Measurements from ENCODE around the gene EPSTI1.
"Not testable (repeated sequence)": the region's sequence is repeated elsewhere in the genome, so short reads cannot be mapped to it uniquely, and the experiment has no call there.

The EPSTI1 gene

GRCh38 chr13:42899266-42899665 is 92.8 kb downstream of the EPSTI1 start:
- in situ Hi-C loops (cut with MboI; ENCODE audit: low sequenced_read_pairs) = no loop called here

- in situ Hi-C loops (cut with MboI; ENCODE audit: low sequenced_read_pairs) = no loop called here
These were observed 96.3 kb downstream of the EPSTI1 start for GRCh38 chr13:42895776-42896175.

DNA sequence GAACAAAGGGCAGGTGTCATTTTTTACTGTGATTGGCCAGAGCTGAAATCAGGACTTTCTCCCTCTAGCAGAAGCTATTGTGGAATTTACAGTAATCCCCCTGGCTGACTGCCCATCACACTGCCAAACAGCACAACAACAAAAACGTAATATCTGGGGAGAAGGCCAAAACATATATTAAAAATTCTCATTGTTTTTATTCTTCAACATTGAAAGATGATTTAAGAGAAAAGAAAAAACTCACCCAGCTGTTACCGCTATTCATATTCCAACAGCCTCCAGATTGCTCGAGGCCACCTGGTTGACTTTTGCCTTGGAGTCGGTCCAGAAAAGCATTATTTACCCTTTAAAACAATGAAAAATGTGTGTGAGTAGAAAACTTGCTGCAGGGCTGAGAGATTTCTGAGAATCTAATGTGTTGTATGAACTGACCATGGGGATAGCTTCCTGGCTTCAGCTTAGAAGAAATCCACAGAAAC is 97.2 kb downstream of the EPSTI1 start:
- in situ Hi-C loops (cut with MboI; ENCODE audit: low sequenced_read_pairs) = no loop called here

DNA sequence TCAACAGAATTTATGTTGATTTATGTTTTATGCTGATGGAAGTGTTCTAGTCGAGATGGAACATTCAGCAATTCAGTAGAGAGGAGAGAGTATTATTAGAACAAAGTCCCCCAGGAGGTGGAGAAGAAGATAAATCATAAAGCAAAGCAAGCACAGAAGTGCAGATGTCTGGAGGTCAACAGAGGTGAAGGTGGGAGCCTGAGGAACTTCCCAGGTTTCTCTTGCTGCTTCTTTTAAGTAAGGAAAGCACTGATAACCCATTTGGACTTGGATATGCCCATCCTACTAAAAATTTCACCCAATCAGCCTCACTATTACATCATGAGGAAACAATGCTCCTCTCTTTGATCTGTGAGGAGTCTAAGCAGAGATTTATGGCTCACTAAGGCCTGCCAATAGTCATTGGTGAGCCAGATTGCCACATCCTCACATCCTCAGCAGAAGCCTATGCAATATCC is 98.8 kb downstream of the EPSTI1 start:
- in situ Hi-C loops (cut with MboI; ENCODE audit: low sequenced_read_pairs) = no loop called here

- in situ Hi-C loops (cut with MboI; ENCODE audit: low sequenced_read_pairs) = no loop called here
These were observed 99.3 kb downstream of the EPSTI1 start for GRCh38 chr13:42892760-42893159.

GRCh38 chr13:42891591-42891990 is 100.5 kb downstream of the EPSTI1 start:
- in situ Hi-C loops (cut with MboI; ENCODE audit: low sequenced_read_pairs) = no loop called here

- in situ Hi-C loops (cut with MboI; ENCODE audit: low sequenced_read_pairs) = no loop called here
These were observed 106.7 kb downstream of the EPSTI1 start for GRCh38 chr13:42885325-42885724.

DNA sequence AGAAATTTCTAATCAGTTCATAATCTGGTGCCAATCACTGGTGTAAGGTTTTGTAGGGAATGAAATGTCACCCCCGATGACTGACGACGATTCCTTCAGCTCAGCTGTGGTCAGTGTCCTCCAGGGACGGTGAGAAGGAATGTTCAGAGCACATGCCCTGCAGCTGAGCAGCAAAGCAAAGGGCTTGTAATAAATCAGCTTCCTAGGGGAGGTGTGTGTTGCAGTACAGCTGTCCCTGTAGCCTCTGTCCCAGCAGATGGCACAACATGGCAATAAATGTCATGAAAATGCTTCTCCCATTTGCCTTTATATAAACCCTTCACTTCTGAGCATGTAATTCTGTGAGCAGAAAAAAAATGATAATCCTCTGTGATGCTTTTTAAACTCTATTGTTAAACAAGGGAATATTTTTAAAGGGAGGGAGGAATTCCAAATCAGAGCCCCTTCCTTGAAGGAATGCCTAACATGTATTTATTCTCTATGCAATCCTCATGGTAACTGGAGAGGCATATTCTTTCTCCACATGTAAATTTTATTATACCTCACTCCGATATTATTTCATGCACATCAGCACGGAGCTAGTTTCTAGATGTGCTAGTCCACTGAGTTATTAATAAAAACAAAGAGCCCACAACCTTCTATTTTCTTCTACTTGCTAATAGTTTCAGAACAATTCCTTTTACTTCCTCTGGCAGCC is 108.1 kb downstream of the EPSTI1 start:
- in situ Hi-C loops (cut with MboI; ENCODE audit: low sequenced_read_pairs) = no loop called here

- in situ Hi-C loops (cut with MboI; ENCODE audit: low sequenced_read_pairs) = no loop called here
These were observed 108.9 kb downstream of the EPSTI1 start for GRCh38 chr13:42883142-42883541.

DNA sequence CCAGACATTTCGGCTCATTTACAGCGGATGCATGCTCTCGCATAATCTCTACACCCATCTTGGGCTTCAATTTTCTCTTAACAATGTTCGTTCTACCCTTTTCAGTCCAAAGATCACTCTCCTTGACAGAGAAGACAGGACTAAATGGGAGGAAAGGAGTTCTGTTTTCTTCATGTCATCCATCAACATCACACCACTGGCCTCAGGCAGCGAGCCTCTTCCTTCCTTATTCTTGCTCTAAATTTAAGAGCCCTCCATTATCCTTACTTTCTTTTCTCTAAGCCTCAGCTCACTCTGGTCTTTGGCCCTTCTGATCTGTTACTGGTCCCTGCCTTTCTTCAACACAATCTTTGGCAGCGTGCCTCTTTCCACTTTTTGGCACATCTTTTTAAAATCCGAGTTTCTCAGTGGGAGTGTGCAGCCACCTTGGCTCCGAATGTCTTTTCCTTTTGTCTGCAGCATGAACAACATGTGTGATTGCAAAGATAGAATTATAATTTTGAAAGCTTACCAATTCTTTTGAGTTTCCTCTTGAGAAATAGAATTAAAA is 111.9 kb downstream of the EPSTI1 start:
- in situ Hi-C loops (cut with MboI; ENCODE audit: low sequenced_read_pairs) = no loop called here

DNA sequence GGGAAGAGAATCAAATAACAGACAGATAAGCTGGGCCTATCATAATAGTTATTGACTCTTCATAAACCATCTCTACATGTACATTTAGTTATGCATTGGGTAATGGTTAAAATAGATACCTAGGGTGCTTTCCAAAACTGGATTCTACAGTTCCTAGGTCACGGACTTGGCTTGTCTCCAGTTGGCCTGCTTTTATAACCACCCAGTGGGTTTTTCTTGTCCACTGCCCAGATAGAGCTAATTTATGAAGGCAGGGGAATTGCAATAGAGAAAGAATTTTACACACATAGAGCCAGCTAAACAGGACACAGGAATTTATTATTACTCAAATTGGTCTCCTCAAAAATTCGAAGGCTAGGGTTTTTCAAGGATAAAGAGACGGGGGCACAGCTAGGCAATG is 113.3 kb downstream of the EPSTI1 start:
- in situ Hi-C loops (cut with MboI; ENCODE audit: low sequenced_read_pairs) = no loop called here

GRCh38 chr13:42876887-42877545 is 115.0 kb downstream of the EPSTI1 start:
- in situ Hi-C loops (cut with MboI; ENCODE audit: low sequenced_read_pairs) = no loop called here

GRCh38 chr13:42876270-42876714 is 115.7 kb downstream of the EPSTI1 start:
- in situ Hi-C loops (cut with MboI; ENCODE audit: low sequenced_read_pairs) = no loop called here

- in situ Hi-C loops (cut with MboI; ENCODE audit: low sequenced_read_pairs) = no loop called here
These were observed 116.4 kb downstream of the EPSTI1 start for GRCh38 chr13:42875475-42876269.

DNA sequence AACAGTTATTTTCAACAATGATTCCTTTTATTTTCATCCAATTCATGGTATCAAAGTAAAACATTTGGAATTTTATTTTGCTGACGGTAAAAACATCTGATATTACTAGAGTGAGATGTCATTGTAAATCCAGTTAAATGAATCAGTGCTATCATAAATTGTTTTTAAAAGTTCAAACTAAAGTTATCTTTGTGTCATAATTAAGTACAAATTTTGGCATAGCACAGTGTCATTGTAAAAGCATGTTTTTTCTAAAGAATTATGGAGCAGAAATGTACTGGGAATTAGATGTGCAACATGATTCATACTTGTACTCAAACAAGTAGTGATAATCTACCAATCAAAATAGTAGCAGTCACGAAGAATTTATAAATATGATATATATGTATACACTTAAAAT is 117.8 kb downstream of the EPSTI1 start:
- in situ Hi-C loops (cut with MboI; ENCODE audit: low sequenced_read_pairs) = no loop called here

DNA sequence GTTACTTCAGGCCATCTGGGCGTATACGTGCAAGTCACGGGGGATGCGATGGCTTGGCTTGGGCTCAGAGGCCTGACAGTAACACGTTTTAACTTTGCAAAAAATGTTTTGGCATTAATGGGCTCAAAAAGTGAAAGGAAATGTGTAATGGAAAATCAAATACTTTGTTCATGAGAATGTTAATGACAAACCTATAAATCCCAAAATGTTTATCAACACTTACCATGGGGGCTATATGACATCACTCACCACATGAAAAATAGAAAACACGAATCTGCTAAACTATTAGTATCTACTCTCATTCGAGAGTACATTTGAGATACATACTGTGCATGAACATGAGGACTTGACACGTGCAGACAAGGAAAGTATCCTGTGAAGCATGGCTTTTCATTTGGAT is 119.0 kb downstream of the EPSTI1 start:
- in situ Hi-C loops (cut with MboI; ENCODE audit: low sequenced_read_pairs) = no loop called here

DNA sequence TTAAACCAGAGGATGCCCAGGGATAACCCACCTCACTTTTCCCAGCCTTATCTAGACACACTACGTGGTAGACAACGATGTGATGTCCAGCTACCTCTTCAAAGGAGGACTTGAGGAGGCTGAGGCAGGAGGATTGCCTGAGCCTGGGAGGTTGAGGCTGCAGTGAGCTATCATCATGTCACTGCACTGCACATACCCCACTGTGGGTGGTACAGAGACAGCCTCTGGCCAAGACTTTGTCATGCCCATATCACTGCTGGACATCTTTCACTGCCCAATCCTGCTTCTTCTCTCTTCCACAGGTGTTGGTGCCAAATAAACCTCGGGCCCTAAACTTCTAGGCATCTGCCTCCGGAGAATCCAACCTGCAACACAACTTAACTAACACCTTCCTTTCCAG is 124.8 kb downstream of the EPSTI1 start:
- in situ Hi-C loops (cut with MboI; ENCODE audit: low sequenced_read_pairs) = no loop called here

DNA sequence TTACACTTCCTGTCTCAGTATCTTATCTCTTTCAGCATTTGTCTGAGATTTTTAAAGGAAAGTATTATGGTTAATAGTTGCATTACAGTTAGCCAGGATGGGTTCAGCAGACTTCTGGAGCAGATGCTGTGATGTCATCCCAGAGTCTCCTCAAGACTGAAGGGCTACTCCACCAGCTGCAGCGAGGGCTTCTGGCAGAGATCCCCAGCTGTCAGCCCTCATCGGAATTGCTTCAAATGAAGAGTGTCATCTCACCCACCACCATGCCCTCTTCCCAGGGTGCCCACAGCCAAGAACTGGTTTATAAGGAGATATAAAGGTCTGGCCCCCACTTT is 126.3 kb downstream of the EPSTI1 start:
- in situ Hi-C loops (cut with MboI; ENCODE audit: low sequenced_read_pairs) = no loop called here

DNA sequence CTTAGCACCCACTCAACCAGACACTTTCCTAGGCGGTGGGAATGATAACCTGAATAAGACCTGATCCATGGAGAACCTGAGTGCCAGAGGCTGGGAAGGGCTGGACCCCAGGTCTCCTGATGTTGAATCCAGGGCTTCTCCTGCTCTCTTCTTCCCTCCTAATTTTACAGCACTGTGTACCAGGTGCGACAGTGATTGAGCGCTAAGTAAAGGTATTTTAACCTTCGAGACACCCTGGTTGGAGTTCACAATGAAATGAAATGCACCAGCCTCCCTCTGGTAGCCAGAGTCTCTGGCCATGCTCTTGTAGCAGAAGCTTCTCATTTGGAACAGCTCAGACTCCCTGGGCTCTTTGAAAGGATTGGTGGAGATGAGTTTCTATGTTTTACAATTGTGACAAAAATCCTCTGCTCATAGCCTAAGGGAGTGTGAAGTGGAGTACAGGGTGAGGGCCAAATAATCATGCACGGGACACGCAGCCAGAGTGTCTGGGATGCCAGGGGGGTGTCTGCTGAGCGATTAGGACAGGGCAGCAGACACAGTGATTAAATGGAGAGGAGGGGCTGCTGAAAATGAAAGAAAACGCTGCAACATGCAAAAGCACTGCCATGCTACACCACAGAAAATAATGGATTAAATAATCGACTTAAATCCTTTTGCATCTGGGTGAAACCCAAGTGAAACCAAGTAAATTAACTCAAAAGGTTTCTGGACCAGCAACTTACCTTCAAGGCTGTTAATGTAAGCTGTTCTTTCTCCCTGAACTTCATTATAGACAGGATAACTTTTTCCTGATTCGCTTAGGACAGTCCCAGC is 126.9 kb downstream of the EPSTI1 start:
- in situ Hi-C loops (cut with MboI; ENCODE audit: low sequenced_read_pairs) = no loop called here

GRCh38 chr13:42862370-42862769 is 129.7 kb downstream of the EPSTI1 start:
- in situ Hi-C loops (cut with MboI; ENCODE audit: low sequenced_read_pairs) = not testable (repeated sequence)

DNA sequence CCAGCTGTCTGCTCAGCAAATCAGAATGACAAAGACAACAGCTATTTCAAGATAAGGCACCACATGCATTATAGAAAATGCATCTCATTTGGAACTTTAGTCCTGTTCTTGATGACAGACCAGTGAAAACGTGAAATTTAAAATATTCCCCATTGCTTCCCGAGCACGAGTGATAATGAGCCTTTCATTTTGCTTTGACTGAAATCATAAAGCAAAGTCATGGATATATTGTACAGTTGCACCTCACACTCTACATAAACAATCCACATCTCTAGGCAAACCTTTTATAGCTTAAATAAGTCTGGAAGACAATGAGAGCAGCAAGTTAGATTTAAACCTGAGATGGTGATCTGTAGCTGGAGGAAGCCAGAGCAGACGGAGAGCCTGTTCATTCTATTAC is 131.6 kb downstream of the EPSTI1 start:
- in situ Hi-C loops (cut with MboI; ENCODE audit: low sequenced_read_pairs) = no loop called here

Data from HL-60/S4 treated with retinoic acid at 250 ng/mL for 4 days and 3 days (cell line).